Stomach (tissue), 9 donors: Measurements from ENCODE around the gene IFT22. TPM values are rescaled to one million over a fixed set of nuclear protein-coding genes. Genes with fewer than 3 reads are reported as not detected.

Source experiments
- DNase-seq, 2 donors: peaks; one replicate each; pipeline versions ENCODE4 v3.0.0 to v3.0.0-alpha.2; 2013 to 2019
- H3K27ac ChIP-seq, 5 donors: fragments of 200-600 bp in 4 of 5; sonication (generic) in 4 of 5; one replicate each; pipeline ENCODE4 v1.5.1; 2013 to 2019; ENCODE audit warnings: mild to moderate bottlenecking in 1 of 5, moderate library complexity in 1 of 5
- H3K27me3 ChIP-seq, 3 donors: fragments of 200-600 bp; sonication (generic); one replicate each; pipeline ENCODE4 v1.5.1; 2017 to 2019; ENCODE audit warnings: mixed run types in 1 of 3
- H3K36me3 ChIP-seq, 4 donors: fragments of 200-600 bp; sonication (generic); 1 replicate in 3 of 4; 2 replicates in 1 of 4; pipeline ENCODE4 v1.5.1; 2016 to 2019
- H3K4me1 ChIP-seq, 4 donors: fragments of 200-600 bp; sonication (generic); one replicate each; pipeline ENCODE4 v1.5.1; 2016 to 2019
- H3K4me3 ChIP-seq, 4 donors: fragments of 200-600 bp; sonication (generic) in 3 of 4; one replicate each; pipeline ENCODE4 v1.5.1; 2016 to 2019; ENCODE audit warnings: mild to moderate bottlenecking in 1 of 4
- H3K9me3 ChIP-seq, 4 donors: fragments of 200-600 bp; sonication (generic); one replicate each; pipeline ENCODE4 v1.5.1; 2016 to 2019
- CTCF ChIP-seq, 7 experiments: fragments of 450-650 bp in 4 of 7; fragments of 200-600 bp in 3 of 7; sonication (generic) in 3 of 7; IDR thresholded peaks; one replicate each; pipeline ENCODE4 v1.5.1; 2016 to 2019; ENCODE audit warnings: antibody characterized with exemption in 7 of 7, control low read depth in 2 of 7, mild to moderate bottlenecking in 1 of 7
- EP300 ChIP-seq: sonication (generic); formaldehyde crosslinking; IDR thresholded peaks from one replicate; pipeline ENCODE4 v1.6.1; 2017; ENCODE audit warnings: antibody characterized with exemption
- POLR2A ChIP-seq, 4 donors: fragments of 450-650 bp; IDR thresholded peaks; one replicate each; pipeline ENCODE4 v1.6.1; 2016; ENCODE audit warnings: antibody characterized with exemption in 4 of 4, control low read depth in 2 of 4, mild to moderate bottlenecking in 1 of 4, moderate library complexity in 1 of 4
- POLR2AphosphoS5 ChIP-seq, 3 donors: sonication (generic); formaldehyde crosslinking; IDR thresholded peaks; one replicate each; pipeline ENCODE4 v1.6.1; 2016; ENCODE audit warnings: antibody characterized with exemption in 3 of 3
- WGBS, 5 donors: extraction: QIAGEN DNeasy Blood & Tissue Kit in 3 of 5; methylation state at CpG; one replicate each; pipeline versions ENCODE4 v1.1.5 to v1.1.7; 2013 to 2018; 5-methylcytosine and 5-hydroxymethylcytosine counted together
- intact Hi-C: fragments of 100-400 bp; cut with DNase I; formaldehyde crosslinking; loops from one replicate; pipeline ENCODE4 v1.15.1; 2023; ENCODE audit warnings: low total_unique reads
- polyA plus RNA-seq, 3 donors: library from polyadenylated mRNA; stranded (reverse); fragments of 200-250 nt; gene quantifications; one replicate each; pipeline ENCODE4 v1.2.3, GENCODE V29; 2013
- total RNA-seq, 5 donors: library from RNA; depleted of rRNA; stranded (reverse); fragments of >200 nt; gene quantifications; one replicate each; pipeline versions ENCODE4 v1.1.0 to v1.2.3, GENCODE V29; 2014 to 2016
- donor health status: healthy with polysubstance abuse.
- donor health status: Bipolar disorder and iron deficiency.
- donor health status: healthy.

Gene IFT22
- total and polyA plus RNA-seq, 8 donors, result 4.6 to 36.4 (median 17.9) TPM

- H3K27ac ChIP-seq, result no peak overlapping the region
- no peak for TF ChIP-seq POLR2A (IDR thresholded peaks at IDR 0.05)
- TF ChIP-seq EP300, result no peak
- no peak for TF ChIP-seq POLR2AphosphoS5 (IDR thresholded peaks at IDR 0.05)
- TF ChIP-seq CTCF (IDR thresholded peaks at IDR 0.05), result no peak
- WGBS, 5 donors, result 55 to 79% (median 66%) methylated on average over 9 to 16 of the region's 16 CpGs
- peaks cover 6 to 23% (median 17%) of the 10 kb centered on the region in 4 donors for H3K4me1 ChIP-seq
- intact Hi-C loops, result no loop called here
- peaks cover 0 to 48% (median 42%) of the 10 kb centered on the region in 4 donors for H3K9me3 ChIP-seq
- H3K4me3 ChIP-seq, result no peak overlapping the region
- no peaks in the 10 kb centered on the region for H3K36me3 ChIP-seq
- peaks cover 29 to 100% (median 71%) of the 10 kb centered on the region in 3 donors for H3K27me3 ChIP-seq
- DNase-seq, result no peak
Measured at GRCh38 chr7:101300465-101301376, 20.9 kb downstream of the IFT22 start.

GRCh38 chr7:101299511-101300464, 21.8 kb downstream of the IFT22 start:
- no peak overlapping the region for H3K27ac ChIP-seq
- H3K4me1 ChIP-seq, result peaks cover 6 to 23% (median 17%) of the 10 kb centered on the region in 4 donors
- TF ChIP-seq CTCF (IDR thresholded peaks at IDR 0.05) (no peak), POLR2AphosphoS5 (IDR thresholded peaks at IDR 0.05) (no peak), POLR2A (IDR thresholded peaks at IDR 0.05) (no peak), EP300 (no peak)
- intact Hi-C loops, result no loop called here
- H3K4me3 ChIP-seq, result no peak overlapping the region
- H3K27me3 ChIP-seq, result peaks cover 29 to 100% (median 67%) of the 10 kb centered on the region in 3 donors
- no peaks in the 10 kb centered on the region for H3K36me3 ChIP-seq
- peak in 1 of 2 donors; percentile 18 for DNase-seq
- 4 to 7% (median 5%) methylated on average over 8 to 72 of the region's 72 CpGs for WGBS, 5 donors
- peaks cover 0 to 46% (median 41%) of the 10 kb centered on the region in 4 donors for H3K9me3 ChIP-seq

GRCh38 chr7:101294832-101295121, 26.8 kb downstream of the IFT22 start:
- Histone ChIP-seq H3K9me3 (peaks cover 0 to 4% (median 1%) of the 10 kb centered on the region in 4 donors), H3K4me1 (peaks cover 0 to 7% (median 6%) of the 10 kb centered on the region in 4 donors), H3K27ac (no peak overlapping the region), H3K4me3 (no peak overlapping the region), H3K36me3 (no peaks in the 10 kb centered on the region), H3K27me3 (peaks cover 1 to 100% (median 42%) of the 10 kb centered on the region in 3 donors)
- no peak for DNase-seq
- TF ChIP-seq CTCF (IDR thresholded peaks at IDR 0.05) (no peak), EP300 (no peak), POLR2A (IDR thresholded peaks at IDR 0.05) (no peak), POLR2AphosphoS5 (IDR thresholded peaks at IDR 0.05) (no peak)
- WGBS, 5 donors, result 78 to 82% (median 79%) methylated on average over 8 of the region's 8 CpGs
- intact Hi-C loops, result no loop called here
